COLO829 (cell line): Measurements from ENCODE around the gene MILR1.
A peak's percentile ranks its signal among the peaks of the same experiment; 100 is the strongest.
"Not testable (repeated sequence)": the region's sequence is repeated elsewhere in the genome, so short reads cannot be mapped to it uniquely, and the experiment has no call there.

Source experiments
- DNase-seq: peaks from one replicate; pipeline ENCODE4 v3.0.0; 2012; ENCODE audit warnings: low spot score

The MILR1 gene, protein sequence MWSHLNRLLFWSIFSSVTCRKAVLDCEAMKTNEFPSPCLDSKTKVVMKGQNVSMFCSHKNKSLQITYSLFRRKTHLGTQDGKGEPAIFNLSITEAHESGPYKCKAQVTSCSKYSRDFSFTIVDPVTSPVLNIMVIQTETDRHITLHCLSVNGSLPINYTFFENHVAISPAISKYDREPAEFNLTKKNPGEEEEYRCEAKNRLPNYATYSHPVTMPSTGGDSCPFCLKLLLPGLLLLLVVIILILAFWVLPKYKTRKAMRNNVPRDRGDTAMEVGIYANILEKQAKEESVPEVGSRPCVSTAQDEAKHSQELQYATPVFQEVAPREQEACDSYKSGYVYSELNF

DNA sequence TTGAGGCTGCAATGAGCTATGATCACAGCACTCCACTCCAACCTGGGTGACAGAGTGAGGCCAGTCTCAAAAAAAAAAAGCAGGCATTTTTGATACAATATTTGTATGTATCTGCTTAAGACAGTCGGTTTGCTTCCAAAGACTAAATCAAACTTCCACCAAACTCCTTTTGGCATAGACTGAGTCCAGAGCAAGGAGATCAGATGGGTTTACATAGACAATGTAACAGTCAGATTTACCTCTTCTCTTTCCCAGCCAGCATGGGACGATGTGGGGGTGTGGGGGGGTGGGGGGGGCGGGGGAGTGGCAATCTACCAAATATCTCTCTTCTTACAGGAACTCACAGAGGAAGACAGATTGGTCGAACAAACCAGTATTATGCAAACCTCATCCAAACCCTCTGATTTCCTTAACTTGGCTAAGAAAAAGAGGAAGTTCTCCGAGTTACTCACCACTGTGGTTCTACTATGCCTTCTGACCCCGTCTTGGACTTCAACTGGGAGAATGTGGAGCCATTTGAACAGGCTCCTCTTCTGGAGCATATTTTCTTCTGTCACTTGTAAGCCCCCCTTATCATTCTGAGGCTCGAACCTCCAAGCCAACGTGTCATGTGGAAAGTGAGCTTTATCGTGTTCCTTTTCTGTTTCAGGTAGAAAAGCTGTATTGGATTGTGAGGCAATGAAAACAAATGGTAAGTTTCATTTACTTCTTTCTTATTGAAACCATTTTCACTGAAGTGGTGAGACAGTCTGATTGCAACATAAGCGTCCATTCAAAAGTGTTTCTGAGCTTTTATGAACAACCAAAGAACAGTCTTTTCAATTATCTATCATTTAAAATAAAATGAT is at the start of gene MILR1:
MILR1 (plus strand) TSS at position 451 of the 848 bp plus-strand sequence; CDS start at position 505, 54 bp downstream.
- DNase-seq = peak; percentile 55

DNA sequence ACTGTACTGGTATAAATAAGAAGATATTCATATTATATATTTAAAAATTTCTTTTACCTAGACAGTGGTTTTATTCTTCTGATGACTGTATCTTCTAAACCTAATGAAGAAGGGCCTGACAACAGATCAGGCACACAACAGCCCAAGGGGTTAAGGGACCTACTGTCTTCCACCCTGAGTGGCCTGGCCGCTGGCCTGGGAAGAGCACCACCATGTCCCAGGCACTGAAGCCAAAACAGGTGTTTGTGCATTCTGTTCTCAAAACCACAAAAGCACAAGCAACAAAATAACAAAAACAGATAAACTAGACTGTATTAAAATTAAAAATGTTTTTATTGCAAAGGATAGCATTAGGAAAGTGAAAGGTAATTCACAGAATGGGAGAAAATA is 49.2 kb upstream of the MILR1 start:
- no peak for DNase-seq

GRCh38 chr17:64400642-64401041 is 48.3 kb upstream of the MILR1 start:
- no peak for DNase-seq

GRCh38 chr17:64401244-64401860 is 47.6 kb upstream of the MILR1 start:
- no peak for DNase-seq

DNA sequence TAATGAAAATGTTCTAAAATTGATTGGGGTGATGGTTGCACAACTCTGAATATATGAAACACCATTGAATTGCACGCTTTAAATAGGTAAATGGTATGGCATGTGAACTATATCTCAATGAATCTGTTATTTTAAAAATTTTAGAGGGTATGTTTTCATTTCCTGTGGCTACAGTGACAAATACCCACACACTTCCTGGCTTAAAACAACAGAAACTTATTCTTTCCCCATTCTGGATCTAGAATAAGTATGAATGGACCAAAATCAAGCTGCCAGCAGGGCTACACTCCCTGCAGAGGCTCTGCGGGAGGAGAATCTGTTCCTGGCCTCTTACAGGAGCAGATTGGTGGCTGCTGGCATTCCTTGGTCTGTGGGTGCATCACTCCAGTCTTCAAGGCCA is 47.0 kb upstream of the MILR1 start:
- no peak for DNase-seq

- DNase-seq = no peak
Measured at GRCh38 chr17:64402469-64402868, 46.4 kb upstream of the MILR1 start.

DNA sequence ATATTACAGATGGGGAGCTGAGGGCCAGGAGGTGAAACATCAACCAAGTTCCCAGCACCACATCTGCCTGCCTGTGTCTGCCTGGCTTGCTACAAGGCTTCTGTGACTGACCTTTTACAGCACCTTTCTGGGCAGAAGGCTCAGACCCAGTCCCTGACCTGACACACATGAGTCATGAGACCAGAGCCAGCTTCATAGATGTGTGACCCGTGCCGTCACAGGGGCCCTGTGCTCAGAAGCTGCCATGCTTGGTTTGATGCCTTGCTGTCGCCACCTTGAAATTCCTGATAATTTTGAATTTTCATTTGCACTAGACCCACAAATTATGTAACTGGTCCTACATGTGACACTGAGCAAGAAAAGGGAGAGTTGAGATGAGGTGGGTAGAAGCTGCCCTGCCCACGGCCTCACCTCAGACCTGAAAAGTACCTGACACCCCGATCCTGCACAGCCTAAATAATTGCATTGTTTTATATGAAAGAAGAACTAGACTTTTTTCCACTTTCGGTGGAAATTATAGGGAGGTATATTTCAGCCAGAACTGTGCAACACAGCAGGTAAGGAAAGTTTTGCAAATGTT is 44.9 kb upstream of the MILR1 start:
- no peak for DNase-seq

GRCh38 chr17:64406321-64407200 is 42.4 kb upstream of the MILR1 start:
- DNase-seq = peak; percentile 24

DNA sequence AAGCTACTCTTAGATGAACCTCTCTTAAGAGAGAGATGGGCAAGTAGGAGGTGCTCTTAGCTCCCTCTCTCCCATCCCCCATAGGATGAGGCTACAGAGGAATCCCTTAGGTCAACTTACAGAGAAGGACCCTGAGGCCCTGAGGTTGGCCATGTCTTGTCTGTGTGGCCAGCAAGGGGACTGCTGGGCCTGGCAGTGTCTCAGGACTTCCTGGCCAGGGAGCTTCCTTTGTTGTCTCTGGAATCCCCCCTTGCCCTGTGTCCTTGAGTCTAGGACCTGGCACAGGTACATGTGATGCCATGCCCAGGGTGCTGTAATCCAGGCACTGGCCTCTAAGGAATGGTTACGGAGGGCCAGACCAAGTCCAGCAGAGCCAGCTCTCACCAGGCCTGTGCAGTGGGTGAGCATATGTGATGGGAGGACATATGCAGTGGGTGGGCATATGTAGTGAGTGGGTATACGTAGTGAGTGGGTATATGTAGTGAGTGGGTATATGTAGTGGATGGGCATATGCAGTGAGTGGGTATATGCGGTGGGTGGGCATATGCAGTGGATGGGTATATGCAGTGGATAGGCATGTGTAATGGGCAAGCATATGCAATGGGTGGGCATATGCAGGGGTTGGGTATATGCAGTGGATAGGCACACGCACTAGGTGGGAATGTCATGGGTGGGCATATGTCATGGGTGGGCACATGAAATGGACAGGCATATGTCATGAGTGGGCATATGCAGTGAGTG is 38.0 kb upstream of the MILR1 start:
- no peak for DNase-seq

- DNase-seq = no peak
Measured at GRCh38 chr17:64411999-64412771, 36.7 kb upstream of the MILR1 start.

- no peak for DNase-seq
Measured at GRCh38 chr17:64412944-64413381, 36.0 kb upstream of the MILR1 start.

- no peak for DNase-seq
Measured at GRCh38 chr17:64413513-64413912, 35.4 kb upstream of the MILR1 start.

GRCh38 chr17:64418506-64419339 is 30.2 kb upstream of the MILR1 start:
- peak; percentile 71 for DNase-seq

- DNase-seq = peak; percentile 74
Measured at GRCh38 chr17:64420143-64420670, 28.7 kb upstream of the MILR1 start.

DNA sequence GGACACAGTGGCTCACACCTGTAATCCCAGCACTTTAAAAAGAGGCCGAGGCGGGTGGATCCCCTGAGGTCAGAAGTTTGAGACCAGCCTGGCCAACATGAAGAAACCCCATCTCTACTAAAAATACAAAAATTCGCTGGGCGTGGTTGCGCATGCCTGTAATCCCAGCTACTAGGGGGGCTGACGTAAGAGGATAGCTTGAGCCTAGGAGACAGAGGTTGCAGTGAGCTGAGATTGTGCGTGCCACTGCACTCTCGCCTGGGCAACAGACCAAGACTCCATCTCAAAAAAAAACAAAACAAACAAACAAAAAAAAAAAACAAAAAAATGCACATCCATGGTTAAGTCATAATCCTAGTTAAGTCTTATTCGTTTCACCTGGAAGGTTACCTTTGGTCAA is 26.8 kb upstream of the MILR1 start:
- DNase-seq = not testable (repeated sequence)

GRCh38 chr17:64423881-64424280 is 25.0 kb upstream of the MILR1 start:
- no peak for DNase-seq

- no peak for DNase-seq
Measured at GRCh38 chr17:64424324-64424849, 24.5 kb upstream of the MILR1 start.

- no peak for DNase-seq
Measured at GRCh38 chr17:64425191-64425590, 23.7 kb upstream of the MILR1 start.
